GM18502 (cell line): Measurements from ENCODE around the gene HCAR2.
"Not testable (repeated sequence)": the region's sequence is repeated elsewhere in the genome, so short reads cannot be mapped to it uniquely, and the experiment has no call there.

Experiments used
- ATAC-seq: cut with Tn5 transposase; IDR thresholded peaks from one replicate; pipeline ENCODE4 v1.9.1; 2021; ENCODE audit warnings: mild to moderate bottlenecking; ENCODE audit not compliant: unreplicated experiment, poor library complexity

The HCAR2 gene

DNA sequence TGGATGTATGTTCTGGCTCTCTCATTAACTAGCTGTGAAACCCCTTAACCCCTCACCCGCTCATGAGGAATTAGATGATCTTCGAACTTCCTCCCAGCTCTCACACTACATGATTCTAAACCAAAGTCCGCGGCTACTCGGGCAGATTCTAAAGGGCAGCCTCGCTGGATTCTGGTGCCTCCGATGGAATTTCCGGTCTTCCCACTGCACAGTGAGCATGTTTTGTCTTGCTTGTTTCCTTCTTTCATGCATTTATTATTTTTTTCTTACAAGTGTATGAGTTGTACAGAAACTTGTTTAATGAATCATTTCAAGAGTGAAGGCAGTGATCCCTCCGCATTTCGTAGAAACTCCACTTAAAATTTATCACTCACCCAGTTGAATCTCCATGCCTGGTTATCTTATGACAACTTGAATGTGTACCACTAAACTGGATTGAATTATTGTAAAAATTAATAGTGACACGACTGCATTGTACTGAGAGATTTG lies 17.9 kb upstream of the HCAR2 start:
- no peak for ATAC-seq

DNA sequence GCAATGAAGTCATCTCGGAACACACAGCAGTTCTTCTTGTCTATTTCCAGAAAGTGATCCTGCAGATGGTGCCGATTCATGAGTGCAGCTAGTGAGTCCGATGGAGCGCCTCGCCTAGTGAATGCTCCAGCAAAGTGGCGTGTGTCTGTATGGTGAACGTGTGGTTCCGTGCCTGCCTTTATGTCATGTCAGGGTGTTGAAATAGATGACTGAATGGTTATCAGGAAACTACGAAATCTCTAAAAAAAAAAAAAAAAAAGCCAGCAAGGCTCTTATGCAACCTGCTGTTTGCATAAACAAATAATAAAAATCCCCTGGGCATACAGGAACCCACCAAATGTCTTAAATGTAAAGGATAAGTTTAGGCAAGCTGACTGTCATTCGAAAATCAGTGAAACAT lies 13.5 kb upstream of the HCAR2 start, which contains the start of gene HCAR3:
Gene HCAR3 (minus strand): TSS at position 154 of the 400 bp plus-strand sequence. CDS start 74 bp downstream, at position 80.
- ATAC-seq: not testable (repeated sequence)

DNA sequence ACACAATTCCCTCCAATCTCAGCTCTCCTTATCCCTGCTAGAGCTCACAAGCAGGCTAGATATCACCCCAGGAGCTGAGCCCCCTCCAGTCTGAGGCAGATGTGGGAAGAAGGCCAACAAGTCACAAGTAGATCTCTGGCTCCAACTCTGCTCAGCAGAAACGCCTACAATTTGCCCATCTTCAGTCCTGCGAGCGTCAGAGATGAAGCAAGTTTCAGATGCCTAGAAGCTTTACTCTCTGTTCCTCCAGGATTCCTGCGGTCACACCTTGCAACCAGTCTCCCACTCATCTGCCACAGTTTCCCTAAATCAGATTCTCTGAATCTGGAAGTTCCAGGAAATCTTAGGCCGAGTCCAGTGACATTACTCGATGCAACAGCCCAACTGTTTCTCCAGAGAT lies 12.1 kb upstream of the HCAR2 start:
- not testable (repeated sequence) for ATAC-seq

DNA sequence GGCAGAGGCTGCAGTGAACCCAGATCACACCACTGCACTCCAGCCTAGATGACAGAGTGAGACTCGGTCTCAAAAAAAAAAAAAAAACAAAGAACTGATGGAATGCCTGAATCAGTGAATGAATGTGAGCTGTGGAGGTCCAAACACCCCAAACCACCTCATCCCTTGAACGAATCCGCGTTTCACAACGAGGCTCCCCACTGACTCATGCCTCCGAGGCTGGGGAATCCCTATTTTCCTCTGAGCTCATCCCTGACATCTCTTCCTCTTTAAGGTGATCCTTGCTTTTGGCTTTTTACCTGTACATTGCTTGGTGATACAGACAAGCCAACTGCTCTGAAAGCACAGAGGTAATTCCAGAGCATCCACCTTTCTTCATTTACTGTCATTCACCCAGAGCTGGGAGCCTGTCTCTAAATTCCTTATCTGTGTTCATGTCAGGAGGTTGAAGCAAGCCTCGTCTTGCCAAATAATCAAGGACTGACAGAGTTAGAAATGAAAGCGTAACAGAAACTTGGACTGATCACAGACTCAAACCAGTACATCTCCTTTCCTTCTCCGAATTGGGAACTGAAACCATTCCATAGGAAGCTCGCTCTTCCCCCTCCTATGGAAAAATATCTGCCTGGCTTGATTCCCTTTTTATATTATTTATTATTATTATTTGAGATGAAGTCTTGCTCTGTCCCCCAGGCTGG lies 10.5 kb upstream of the HCAR2 start:
- not testable (repeated sequence) for ATAC-seq

DNA sequence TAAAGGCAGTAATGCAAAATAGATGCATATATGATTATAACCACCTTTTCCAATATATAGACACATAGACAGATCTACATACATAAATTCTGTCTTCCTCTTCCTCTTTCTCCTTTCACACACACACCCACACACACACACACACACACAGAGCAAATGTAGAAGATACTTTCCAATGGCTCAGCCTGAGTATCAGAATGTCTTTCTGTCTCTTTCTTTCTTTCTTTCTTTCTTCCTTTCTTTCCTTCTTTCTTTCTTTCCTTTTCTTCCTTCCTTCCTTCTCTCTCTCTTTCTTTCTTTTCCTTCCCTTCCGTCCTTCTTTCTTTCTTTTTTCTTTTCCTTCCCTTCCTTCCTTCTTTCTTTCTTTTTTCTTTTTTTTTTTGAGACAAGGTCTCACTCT lies 8.1 kb upstream of the HCAR2 start:
- ATAC-seq: not testable (repeated sequence)

DNA sequence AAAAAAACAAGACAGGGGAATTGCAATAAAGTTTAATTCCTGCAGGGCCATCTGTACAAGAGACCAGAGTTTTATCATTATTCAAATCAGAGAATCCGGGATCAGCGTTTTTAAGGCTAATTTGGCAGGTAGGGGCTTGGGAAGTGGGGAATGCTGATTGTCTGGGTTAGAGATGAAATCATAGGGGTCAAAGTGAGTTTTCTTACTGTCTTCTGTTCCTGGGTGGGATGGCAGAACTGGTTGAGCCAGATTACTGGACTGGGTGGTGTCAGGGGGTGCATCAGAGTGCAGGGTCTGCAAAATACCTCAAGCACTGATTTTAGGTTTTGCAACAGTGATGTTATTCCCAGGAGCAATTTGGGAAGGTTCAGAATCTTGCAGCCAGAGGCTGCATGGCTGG lies 7.2 kb upstream of the HCAR2 start:
- ATAC-seq: not testable (repeated sequence)

DNA sequence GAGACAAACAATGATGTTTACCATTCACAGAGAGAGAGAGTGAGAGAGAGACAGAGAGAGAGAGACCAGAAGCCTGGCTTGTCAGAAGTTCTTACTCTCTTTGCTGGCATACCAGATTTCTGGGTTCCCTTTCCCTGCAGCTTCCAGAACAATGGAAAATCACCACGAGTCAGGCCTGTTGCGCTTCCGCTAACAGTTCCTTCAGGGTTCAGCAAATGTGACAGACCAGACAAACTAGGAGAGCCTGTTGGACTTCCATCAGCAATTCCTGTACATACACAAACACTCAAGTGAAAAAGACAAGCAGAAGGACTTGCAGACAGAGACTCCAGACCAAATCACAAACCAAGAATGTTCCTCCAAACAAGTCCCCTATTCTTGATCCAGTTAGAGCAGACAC lies 6.1 kb upstream of the HCAR2 start:
- not testable (repeated sequence) for ATAC-seq

DNA sequence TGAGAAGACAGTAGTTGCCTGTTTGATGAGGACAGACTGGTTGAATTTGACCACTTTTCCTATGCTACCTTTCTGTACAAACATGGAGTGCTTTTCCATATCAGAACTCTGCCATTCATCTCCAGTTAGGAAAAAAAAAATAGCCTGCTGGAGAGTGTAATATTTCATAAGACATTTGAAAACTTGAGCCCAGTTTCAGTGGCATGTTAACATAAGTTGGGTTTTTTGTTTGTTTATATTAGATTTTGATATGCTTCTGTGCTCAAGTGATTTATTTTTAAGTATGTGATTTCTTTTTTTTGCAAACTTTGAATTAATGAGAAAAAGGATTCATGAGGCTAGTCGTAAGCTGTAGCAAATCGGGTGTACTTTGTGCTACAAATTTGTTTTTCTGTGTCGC lies 684 bp upstream of the HCAR2 start:
- not testable (repeated sequence) for ATAC-seq

DNA sequence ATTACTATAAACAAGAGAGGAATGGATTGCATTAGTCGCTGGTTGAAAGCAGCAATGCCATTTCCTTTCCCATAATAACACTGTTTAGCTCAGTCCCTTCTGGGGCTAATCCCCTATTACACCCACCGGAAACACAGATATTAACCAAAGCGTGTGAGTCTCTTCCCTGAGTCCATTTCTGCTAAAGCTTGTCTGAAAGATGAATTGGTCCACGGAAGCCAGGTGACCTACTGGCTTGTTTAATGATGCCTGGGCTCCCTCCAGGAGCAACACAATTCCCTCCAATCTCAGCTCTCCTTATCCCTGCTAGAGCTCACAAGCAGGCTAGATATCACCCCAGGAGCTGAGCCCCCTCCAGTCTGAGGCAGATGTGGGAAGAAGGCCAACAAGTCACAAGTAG lies 1.7 kb downstream of the HCAR2 start:
- ATAC-seq: not testable (repeated sequence)

DNA sequence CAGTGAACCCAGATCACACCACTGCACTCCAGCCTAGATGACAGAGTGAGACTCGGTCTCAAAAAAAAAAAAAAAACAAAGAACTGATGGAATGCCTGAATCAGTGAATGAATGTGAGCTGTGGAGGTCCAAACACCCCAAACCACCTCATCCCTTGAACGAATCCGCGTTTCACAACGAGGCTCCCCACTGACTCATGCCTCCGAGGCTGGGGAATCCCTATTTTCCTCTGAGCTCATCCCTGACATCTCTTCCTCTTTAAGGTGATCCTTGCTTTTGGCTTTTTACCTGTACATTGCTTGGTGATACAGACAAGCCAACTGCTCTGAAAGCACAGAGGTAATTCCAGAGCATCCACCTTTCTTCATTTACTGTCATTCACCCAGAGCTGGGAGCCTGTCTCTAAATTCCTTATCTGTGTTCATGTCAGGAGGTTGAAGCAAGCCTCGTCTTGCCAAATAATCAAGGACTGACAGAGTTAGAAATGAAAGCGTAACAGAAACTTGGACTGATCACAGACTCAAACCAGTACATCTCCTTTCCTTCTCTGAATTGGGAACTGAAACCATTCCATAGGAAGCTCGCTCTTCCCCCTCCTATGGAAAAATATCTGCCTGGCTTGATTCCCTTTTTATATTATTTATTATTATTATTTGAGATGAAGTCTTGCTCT lies 3.0 kb downstream of the HCAR2 start:
- not testable (repeated sequence) for ATAC-seq

DNA sequence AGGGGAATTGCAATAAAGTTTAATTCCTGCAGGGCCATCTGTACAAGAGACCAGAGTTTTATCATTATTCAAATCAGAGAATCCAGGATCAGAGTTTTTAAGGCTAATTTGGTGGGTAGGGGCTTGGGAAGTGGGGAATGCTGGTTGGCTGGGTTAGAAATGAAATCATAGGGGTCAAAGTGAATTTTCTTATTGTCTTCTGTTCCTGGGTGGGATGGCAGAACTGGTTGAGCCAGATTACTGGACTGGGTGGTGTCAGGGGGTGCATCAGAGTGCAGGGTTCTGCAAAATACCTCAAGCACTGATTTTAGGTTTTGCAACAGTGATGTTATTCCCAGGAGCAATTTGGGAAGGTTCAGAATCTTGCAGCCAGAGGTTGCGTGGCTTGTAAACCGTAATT lies 6.2 kb downstream of the HCAR2 start:
- ATAC-seq: not testable (repeated sequence)

DNA sequence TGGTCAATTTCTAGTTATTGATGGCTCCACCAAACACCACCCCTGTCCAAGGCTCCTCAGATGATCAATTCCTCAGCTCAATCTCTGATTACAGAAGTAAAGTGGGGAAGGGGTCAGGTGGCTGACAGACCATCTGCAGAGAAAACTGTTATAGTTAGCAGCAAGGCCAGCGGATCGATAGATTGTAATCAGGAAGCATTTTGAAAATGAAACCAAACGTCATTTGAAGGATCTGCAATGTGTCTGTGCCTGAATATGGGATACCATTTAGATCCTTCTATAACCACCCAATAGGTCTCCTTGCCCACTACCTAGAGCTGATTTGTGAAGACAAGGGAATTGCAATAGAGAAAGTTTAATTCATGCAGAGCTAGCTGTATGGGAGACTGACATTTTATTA lies 11.6 kb downstream of the HCAR2 start:
- no peak for ATAC-seq

DNA sequence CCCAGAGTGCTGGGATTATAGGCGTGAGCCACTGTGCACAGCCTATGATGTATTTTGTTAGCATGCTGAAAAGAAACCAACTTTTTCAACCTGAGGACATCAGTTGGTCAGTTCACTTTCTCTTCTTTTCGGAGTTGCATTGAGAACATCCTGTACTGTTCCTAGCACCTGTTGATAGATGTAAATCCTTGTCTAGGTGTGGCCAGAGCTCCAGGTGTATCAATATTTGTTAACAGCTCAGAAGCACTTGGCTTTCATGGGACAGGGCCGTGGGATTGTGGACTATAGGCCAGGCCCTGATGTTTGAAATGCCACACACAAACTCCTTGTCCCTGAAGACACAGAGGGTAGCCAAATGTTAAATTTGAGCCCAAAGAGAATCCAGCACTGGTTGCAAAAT lies 14.9 kb downstream of the HCAR2 start:
- ATAC-seq: no peak

DNA sequence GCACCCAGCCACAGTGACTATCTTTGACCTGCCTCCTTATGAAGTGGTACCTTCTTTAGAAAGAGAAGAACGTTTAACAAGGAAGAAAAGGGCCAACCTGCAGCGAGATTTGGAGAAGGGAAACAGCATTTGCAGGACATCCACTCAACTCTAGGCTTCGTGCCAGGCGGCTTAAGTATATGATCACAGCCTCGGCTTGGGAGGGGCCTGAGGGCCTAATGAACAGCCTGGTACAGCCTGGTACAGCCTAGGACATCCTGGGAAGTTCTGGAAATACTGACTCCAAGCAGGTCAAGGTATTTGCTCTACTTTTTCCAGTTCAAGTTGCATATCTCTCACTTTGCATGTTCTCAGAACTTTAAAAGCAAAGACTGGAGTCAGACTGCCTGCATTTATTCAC lies 16.1 kb downstream of the HCAR2 start:
- ATAC-seq: no peak

DNA sequence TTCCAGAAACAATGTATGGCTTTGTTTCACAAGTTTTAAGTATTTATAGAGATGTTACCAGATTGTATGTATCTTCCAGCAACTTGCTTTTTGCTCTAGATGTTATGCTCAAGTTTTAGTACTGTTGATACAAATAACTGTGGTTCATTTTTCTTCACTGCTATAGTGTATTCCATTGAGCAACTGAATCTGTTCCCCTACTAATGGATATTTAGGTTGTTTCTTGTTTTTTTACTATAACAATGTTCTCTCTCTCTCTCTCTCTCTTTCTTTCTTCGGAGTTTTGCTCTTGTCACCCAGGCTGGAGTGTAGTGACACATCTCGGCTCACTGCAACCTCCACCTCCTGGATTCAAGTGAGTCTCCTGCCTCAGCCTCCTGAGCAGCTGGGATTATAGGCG lies 16.6 kb downstream of the HCAR2 start:
- no peak for ATAC-seq

DNA sequence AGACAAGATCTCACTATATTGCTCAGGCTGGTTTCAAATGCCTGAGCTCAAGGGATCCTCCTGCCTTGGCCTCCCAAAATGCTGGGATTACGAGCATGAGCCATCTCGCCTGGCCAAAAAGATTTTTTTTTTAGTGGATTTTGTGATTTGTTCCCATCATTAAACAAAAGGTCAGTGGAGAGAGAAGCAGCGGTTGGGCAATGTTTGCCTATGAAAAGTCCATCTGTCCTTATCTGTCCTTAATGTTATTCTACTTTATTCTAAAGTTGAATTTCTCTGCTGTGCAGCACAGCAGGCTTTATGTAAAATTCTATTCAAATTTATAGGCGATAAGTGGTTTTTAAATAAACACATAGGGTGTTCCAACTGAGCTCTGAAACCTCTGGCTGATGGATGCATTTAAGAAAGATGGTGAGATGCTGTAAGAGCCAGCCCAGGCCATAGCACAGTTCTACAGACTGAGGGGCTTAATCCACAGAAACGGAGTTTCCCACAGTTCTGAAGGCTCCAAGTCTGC lies 18.8 kb downstream of the HCAR2 start:
- no peak for ATAC-seq

DNA sequence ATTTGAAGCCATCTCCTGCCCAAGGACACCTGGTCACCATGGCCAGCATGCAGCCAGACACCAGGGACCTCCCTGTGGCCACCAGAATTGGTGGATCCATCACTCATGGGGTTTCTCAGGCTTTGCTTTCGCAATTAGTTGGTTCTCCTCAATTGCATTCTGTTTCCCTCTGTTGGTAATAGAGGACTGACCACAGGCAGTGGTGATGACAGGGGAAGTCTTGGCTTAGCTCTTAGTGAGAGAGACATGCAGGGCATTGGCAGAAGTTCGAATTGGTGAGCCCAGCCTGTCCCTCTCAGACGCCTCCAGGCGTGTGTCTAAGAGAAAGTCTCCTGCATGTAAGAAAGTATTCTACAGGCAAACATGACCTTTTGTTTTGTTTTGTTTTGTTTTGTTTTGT lies 21.3 kb downstream of the HCAR2 start:
- no peak for ATAC-seq

DNA sequence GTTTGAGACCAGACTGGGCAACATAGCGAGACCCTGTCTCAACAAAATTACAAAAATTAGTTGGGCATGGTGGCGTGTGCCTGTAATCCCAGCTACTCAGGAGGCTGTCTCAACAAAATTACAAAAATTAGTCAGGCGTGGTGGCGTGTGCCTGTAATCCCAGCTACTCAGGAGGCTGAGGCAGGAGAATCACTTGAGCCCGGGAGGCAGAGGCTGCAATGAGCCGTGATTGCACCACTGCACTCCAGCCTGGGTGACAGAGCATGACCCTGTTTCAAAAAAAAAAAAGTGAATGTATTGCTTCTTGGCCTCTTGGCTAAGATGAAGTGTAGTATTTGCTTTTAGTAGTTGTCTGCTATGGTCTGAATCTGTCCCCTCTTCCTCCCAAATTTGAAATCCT lies 22.2 kb downstream of the HCAR2 start:
- not testable (repeated sequence) for ATAC-seq

DNA sequence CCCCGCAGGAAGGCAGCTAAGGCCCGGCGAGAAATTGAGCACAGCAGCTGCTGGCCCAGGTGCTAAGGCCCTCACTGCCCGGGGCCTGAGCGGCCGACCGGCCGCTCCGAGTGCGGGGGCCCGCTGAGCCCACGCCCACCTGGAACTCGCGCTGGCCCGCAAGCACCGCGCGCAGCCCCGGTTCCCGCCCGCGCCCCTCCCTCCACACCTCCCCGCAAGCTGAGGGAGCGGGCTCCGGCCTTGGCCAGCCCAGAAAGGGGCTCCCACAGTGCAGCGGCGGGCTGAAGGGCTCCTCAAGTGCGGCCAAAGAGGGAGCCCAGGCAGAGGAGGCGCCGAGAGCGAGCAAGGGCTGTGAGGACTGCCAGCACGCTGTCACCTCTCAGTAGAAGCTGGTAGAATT lies 26.4 kb downstream of the HCAR2 start:
- not testable (repeated sequence) for ATAC-seq

DNA sequence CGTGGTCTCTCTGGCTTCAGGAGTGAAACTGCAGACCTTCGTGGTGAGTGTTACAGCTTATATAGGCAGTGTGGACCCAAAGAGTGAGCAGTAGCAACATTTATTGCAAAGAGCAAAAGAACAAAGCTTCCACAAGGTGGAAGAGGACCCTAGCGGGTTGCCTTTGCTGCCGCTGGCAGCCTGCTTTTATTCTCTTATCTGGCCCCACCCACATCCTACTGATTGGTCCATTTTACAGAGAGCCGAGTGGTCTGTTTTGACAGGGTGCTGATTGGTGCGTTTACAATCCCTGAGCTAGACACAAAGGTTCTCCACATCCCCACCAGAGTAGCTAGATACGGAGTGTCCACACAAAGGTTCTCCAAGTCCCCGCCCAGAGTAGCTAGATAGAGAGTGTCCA lies 27.1 kb downstream of the HCAR2 start:
- ATAC-seq: not testable (repeated sequence)

DNA sequence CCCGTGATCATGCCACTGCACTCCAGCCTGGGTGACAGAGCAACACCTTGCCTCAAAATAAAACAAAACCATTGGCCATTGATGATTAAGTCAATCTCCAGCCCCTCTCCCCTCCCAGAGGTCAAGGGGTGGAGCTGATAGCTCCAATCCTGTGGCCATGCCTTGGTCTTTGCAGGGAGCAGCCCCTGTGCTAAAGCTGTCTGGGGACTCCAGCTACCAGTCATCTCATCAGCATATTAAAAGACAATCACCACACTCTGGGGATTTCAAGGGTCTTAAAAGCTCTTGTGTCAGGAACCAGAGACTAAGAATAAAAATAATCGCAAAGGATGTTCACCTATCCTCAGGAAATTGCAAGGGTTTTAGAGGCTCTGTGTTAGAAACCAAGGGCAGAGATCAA lies 30.6 kb downstream of the HCAR2 start:
- ATAC-seq: no peak
